GM18519 (cell line): ENCODE results near the gene MS4A18.

ENCODE experiments used
- ATAC-seq: cut with Tn5 transposase; IDR thresholded peaks from one replicate; pipeline ENCODE4 v1.9.1; 2021; ENCODE audit warnings: mild to moderate bottlenecking, moderate library complexity; ENCODE audit not compliant: unreplicated experiment, low FRiP score

Gene MS4A18

DNA sequence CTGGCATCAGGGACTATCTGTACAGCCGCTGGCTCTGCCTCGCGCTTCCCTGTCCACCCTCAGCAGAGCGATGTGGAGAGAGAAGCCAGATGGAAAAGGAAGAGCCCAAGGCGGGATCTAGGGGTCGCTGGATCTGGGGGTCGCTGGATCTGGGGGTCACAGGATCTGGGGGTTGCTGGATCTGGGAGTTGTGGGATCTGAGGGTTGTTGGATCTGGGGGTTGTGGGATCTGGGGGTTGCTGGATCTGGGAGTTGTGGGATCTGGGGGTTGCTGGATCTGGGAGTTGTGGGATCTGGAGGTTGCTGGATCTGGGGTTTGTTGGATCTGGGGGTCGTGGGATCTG, 58.6 kb downstream of the MS4A18 start:
- no peak for ATAC-seq

DNA sequence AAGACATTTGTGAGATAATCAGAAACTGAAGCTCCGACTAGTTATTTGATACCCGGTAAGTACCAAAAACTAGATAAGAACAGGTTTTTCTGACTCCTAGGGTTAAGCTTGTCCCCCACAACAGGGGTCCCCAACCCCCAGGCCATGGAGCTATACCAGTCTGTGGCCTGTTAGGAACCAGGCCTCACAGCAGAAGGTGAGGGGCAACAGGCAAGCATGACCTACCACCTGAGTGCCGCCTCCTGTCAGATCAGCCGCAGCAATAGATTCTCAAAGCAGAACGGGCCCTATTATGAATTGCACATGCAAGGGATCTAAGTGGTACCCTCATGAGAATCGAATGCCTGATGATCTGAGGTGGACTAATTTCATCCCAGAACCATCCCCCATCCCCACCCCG, 59.4 kb downstream of the MS4A18 start:
- no peak for ATAC-seq

DNA sequence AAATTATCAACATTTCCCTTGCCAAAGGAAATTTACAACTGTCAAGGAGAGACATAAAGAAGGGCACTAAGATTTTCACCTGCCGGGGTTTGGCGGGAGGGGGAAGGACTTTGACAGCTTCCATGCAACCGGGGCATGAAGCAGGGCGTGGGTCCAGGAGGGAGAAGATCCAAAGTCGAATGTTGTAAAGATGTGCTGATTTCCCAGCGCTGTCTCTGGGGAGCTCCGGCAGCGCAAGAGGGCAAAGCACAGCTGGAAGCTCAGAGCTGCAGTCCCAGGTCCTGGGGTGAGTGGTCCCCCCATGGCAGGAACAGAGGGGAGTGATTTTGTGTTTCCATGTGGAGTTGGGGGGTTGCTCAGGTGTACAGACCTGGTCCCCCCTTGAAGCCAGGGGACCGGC, 60.6 kb downstream of the MS4A18 start, which contains the start of gene MS4A10:
MS4A10 (plus strand) TSS at position 198 of the 400 bp plus-strand sequence. CDS start 5,003 bp downstream, outside the sequence.
- ATAC-seq, result no peak

DNA sequence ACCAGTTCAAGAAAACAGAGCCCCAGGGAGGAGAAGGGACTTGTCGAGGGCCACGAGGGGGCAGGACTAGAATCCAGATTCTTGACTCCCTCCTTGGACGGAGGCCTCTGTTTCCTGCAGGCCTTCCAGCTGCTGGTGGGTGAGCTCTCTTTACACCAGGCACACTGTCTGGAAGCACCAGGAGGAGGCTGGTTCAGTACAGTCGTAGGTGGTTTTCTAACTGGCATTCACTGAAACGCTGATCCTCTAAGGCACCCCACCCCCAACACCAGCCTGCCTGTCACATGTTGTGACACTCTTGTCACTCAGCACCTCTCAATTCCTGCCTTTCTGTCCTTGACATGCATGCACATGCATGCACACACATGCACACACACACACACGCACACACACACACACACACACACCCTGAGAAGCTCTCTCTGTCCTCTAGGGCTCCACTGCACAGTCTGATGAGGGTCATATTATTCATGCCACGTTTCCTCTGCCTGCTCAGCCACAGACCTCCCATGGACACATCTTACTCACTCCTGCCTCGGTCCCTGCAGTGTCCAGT, 61.4 kb downstream of the MS4A18 start:
- no peak for ATAC-seq

DNA sequence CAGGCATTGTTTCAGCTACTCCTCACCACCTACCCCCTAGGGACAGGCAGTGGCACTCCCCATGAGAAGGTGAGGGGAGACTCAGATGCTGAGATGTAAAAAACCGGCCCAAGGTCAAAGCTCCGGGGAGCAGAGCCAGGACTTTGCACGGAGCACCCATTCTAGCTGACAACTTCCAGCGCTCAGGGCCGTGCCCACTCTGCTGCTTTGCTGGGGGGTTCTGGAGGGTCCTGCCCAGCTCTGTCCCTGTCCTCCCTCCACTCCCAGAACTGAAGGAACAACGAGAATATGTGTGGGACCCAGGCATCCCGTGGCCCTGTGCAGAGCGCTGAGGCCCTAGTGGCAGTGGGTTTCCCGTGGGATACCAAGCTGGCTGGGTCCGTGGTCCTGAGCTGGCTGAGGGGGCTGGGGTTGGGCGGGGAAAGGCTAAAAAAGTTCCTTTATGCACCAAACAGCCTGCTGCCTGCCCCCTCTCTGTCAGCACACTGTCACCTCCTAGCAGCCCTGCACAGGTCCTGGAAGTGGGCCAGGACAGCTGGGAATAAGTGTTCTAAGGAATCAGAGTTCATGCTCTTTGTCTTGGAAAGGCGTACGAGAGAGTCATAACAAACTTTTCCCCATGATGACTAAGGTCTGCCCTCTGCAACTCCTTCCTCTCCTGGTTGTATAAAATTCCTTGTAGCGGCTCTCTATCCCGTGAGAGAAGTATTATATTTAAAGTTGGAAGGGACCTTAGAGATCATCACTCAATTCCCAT, 62.5 kb downstream of the MS4A18 start:
- ATAC-seq, result no peak

DNA sequence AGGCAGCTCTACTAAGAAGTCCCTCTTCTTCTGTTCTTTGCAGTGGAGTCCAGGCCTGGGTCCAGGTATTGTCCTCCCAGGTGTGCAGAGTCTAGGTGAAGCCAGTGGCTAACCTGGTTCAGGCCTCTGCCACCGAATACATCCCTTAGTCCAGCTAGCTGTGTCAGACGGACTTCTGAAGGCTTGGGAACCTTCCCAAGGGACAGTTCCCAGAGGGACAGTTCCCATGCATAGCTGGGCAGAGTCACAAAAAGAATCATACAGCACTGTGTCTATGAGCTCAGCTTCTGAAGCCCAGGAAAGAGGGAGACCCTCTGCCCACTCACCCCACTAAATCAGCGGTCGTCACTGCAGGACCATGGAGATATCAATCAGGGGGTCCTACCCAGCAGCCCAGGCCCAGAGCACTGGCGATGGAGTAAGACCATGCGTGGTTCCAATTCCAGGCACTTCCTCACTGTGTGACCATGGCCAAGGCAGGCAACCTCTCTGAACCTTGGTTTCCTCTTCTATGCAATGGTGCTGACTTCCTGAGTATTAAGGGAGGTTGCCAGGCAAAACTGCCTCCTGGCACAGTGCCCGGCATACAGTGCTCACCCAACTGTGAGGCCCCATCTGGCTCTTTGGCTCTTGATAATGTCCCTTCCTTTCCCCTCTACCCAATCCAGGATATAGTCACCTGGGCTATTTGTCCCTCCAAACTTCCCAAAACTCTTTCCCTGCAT, 64.0 kb downstream of the MS4A18 start:
- ATAC-seq, result no peak

DNA sequence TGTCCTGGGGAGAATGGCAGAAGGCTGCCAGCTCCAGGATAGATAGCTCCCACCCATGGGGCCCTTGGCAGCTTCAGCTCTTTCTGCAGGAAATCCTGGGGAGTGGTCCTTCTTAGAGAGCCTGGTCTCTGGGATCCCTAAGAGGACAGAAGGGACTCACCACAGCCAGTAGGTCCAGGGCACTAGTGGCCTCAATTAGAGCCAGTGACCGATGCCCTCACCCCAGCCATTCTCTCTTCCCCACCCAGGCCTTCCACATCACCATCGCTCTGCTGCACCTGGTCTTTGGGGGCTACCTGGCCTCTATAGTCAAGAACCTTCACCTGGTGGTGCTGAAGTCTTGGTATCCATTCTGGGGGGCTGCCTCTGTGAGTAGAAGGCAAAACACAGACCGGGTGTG, 66.2 kb downstream of the MS4A18 start:
- ATAC-seq, result no peak

DNA sequence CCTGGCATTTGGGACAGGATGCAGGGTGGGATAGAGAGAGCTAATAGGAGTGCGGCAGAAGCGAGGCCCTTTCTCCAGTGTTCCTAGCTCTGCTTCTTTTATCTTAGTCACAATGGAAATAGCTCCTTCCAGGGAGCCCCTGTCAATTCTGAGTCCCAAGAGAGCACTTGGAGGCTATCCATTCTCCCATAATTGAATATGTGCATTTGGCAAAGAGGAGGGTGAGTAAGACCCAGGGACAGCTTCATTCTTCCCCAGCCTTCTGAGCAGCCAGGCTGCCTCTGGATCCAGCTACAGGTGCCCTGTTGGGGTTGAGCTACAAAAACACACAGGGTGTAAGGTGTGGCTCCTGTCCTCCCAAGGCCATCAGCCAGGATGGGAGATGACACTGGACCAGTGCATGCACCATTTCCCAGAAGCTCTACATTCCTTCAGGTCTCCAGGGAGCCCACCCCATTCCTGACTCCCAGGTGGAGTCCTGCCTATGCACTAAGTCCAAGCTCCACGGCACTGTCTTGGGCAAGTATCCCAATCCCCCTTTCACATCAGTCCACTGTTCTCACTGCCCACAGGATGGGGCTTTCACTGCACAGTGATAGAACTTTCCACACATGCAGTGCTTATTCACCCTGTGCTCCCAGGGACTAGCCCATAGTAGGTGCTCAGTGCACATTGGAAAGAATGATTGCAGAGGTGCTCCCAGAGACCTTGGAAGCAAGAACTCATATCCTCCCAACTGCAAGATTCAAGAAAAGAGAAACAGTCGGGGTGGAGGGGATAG, 66.8 kb downstream of the MS4A18 start:
- ATAC-seq, result no peak

DNA sequence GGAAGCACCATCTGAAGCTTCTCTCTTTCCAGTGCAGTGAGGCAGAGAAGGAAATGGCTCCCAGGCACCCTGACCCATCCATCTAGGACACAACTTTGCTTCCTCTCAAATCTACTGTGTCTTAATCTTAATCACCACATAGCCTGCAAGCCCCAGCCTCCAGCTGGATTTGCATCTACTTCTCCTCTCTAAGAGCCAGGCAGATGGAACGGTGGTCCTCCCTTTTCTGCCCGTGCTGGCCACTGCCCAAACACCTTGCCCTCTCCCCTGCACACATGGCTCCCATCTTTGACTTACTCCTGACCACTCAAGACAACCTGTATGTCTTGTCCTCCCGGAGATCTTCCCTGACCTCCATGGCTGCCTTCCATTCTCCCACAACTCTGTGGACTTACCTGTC, 68.0 kb downstream of the MS4A18 start:
- no peak for ATAC-seq
